Neural progenitor cell (in vitro differentiated cells): ENCODE results near the gene XPR1. TPM values are rescaled to one million over a fixed set of nuclear protein-coding genes. Genes with fewer than 3 reads are reported as not detected.

ENCODE experiments used
- DNase-seq: peaks from one replicate; pipeline ENCODE4 v3.0.0-alpha.2; 2016; ENCODE audit warnings: low spot score
- H2AFZ ChIP-seq: fragments of 200-600 bp; sonication (generic); replicated peaks from 2 replicates; pipeline ENCODE4 v1.6.1; 2016; ENCODE audit warnings: antibody characterized with exemption
- H3F3A ChIP-seq: fragments of 200-600 bp; sonication (generic); 2 replicates; pipeline ENCODE4 v1.6.1; 2016; ENCODE audit warnings: antibody characterized with exemption, low read depth
- H3K27ac ChIP-seq: fragments of 200-600 bp; sonication (generic); 2 replicates; pipeline ENCODE4 v1.5.1; 2016; ENCODE audit warnings: mild to moderate bottlenecking
- H3K27me3 ChIP-seq: fragments of 200-600 bp; sonication (generic); 2 replicates; pipeline ENCODE4 v1.6.1; 2016; ENCODE audit warnings: mild to moderate bottlenecking, moderate library complexity
- H3K36me3 ChIP-seq: fragments of 200-600 bp; sonication (generic); 2 replicates; pipeline ENCODE4 v1.5.1; 2016
- H3K4me1 ChIP-seq: fragments of 200-600 bp; sonication (generic); 2 replicates; pipeline ENCODE4 v1.6.1; 2016; ENCODE audit warnings: mixed run types
- H3K4me2 ChIP-seq: fragments of 200-600 bp; sonication (generic); 2 replicates; pipeline ENCODE4 v1.6.1; 2016
- H3K4me3 ChIP-seq: fragments of 200-600 bp; sonication (generic); 2 replicates; pipeline ENCODE4 v1.5.1; 2016
- H3K79me2 ChIP-seq: fragments of 200-600 bp; sonication (generic); 2 replicates; pipeline ENCODE4 v1.6.1; 2016; ENCODE audit warnings: low read depth
- H3K9ac ChIP-seq: fragments of 200-600 bp; sonication (generic); 2 replicates; pipeline ENCODE4 v1.6.1; 2016
- H3K9me3 ChIP-seq: fragments of 200-600 bp; sonication (generic); 2 replicates; pipeline ENCODE4 v1.5.1; 2016; ENCODE audit warnings: low read depth
- H4K20me1 ChIP-seq: fragments of 200-600 bp; sonication (generic); 2 replicates; pipeline ENCODE4 v1.6.1; 2016; ENCODE audit warnings: low read depth
- H3K27ac Mint-ChIP-seq: 3 replicates; pipeline ENCODE4 v1.8.0; 2021; ENCODE audit warnings: mixed read lengths
- H3K27me3 Mint-ChIP-seq: 2 replicates; pipeline ENCODE4 v1.8.0; 2022; ENCODE audit warnings: low read depth, mild to moderate bottlenecking, inconsistent platforms, moderate library complexity, mixed read lengths; ENCODE audit not compliant: insufficient read depth
- H3K36me3 Mint-ChIP-seq: 3 replicates; pipeline ENCODE4 v1.8.0; 2021; ENCODE audit warnings: mixed read lengths
- H3K4me1 Mint-ChIP-seq: 3 replicates; pipeline ENCODE4 v1.8.0; 2021; ENCODE audit warnings: mixed read lengths
- H3K4me3 Mint-ChIP-seq: 3 replicates; pipeline ENCODE4 v1.8.0; 2021; ENCODE audit warnings: mild to moderate bottlenecking, moderate library complexity, mixed read lengths
- H3K9me3 Mint-ChIP-seq: 3 replicates; pipeline ENCODE4 v1.8.0; 2020; ENCODE audit warnings: mixed read lengths
- EZH2 ChIP-seq: fragments of 200-600 bp; sonication (generic); IDR thresholded peaks from 2 replicates; pipeline ENCODE4 v1.6.1; 2017; ENCODE audit warnings: antibody characterized with exemption, mild to moderate bottlenecking, moderate library complexity
- EZH2phosphoT487 ChIP-seq: fragments of 200-600 bp; sonication (generic); IDR thresholded peaks from 2 replicates; pipeline ENCODE4 v1.6.1; 2017; ENCODE audit warnings: antibody characterized with exemption
- total RNA-seq: library from RNA; depleted of rRNA; stranded (reverse); fragments of >200 nt; gene quantifications from 2 replicates; pipeline ENCODE4 v1.2.3, GENCODE V29; 2015; ENCODE audit warnings: low replicate concordance
- TF ChIP-seq, protein P1 (sequence below): fragments of 200-600 bp; sonication (generic); IDR thresholded peaks from 2 replicates; pipeline ENCODE4 v1.5.1; 2017; ENCODE audit warnings: antibody characterized with exemption, mild to moderate bottlenecking

The XPR1 gene
- total RNA-seq, 1 donor from 2014 or later, result 75.0 TPM

DNA sequence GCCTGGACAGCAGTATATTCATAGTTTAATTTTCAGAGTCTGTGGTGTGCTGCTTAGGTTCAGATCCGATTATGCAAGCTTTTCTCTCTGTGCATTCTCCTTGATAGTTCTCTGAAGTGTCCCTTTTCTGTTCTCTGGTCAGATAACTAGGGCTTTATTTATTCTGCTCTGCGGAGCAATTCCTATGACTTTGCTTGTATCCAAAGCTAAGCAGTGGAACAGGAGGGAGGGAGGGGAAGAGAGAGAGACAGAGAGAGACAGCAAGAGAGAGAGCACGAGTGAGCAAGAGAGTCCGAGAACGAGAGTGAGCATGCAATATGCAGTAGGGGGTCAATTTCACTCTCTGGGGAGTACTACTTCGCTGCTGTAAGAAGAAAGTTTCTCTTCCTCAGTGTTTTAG, 113.3 kb downstream of the XPR1 start:
- Histone ChIP-seq H3K4me1 (peaks cover 2% of the 10 kb centered on the region), H3K36me3 (peaks cover 7% of the 10 kb centered on the region), H3K9ac (no peak overlapping the region), H3F3A (no peaks in the 10 kb centered on the region), H3K79me2 (peaks cover 30% of the 10 kb centered on the region), H3K27ac (no peak overlapping the region), H4K20me1 (no peaks in the 10 kb centered on the region), H2AFZ (no peak overlapping the region), H3K9me3 (peaks cover 8% of the 10 kb centered on the region), H3K27me3 (no peaks in the 10 kb centered on the region), H3K4me3 (no peak overlapping the region), H3K4me2 (no peak overlapping the region)
- TF ChIP-seq EZH2phosphoT487, result no peak
- TF ChIP-seq, protein P1, sequence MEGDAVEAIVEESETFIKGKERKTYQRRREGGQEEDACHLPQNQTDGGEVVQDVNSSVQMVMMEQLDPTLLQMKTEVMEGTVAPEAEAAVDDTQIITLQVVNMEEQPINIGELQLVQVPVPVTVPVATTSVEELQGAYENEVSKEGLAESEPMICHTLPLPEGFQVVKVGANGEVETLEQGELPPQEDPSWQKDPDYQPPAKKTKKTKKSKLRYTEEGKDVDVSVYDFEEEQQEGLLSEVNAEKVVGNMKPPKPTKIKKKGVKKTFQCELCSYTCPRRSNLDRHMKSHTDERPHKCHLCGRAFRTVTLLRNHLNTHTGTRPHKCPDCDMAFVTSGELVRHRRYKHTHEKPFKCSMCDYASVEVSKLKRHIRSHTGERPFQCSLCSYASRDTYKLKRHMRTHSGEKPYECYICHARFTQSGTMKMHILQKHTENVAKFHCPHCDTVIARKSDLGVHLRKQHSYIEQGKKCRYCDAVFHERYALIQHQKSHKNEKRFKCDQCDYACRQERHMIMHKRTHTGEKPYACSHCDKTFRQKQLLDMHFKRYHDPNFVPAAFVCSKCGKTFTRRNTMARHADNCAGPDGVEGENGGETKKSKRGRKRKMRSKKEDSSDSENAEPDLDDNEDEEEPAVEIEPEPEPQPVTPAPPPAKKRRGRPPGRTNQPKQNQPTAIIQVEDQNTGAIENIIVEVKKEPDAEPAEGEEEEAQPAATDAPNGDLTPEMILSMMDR, result no peak
- TF ChIP-seq EZH2, result no peak
- peaks cover 2% of the 10 kb centered on the region for H3K27me3 Mint-ChIP-seq
- DNase-seq, result no peak
- peaks cover 44% of the 10 kb centered on the region for H3K9me3 Mint-ChIP-seq
- no peak overlapping the region for H3K27ac Mint-ChIP-seq
- no peaks in the 10 kb centered on the region for H3K4me1 Mint-ChIP-seq
- no peak overlapping the region for H3K4me3 Mint-ChIP-seq
- peaks cover 43% of the 10 kb centered on the region for H3K36me3 Mint-ChIP-seq

DNA sequence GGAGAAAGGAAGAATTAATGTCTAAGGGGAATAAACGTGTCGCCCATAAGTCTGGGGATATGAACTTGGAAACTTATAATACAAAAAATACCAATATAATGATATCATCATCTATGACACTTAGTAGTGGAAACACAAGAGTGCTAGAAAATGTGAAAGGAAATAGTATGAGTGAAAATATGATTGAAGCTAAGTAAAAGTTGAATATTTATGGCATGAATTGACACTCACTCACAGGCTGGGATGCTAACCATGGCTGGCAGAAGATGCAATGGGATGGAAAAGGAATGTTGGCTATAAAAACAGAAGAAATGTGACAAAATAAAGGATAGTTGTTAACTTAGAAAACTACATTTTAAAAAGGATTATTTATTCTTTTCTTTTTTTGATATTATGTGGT, 120.1 kb downstream of the XPR1 start:
- H3F3A ChIP-seq, result no peaks in the 10 kb centered on the region
- no peaks in the 10 kb centered on the region for H3K79me2 ChIP-seq
- no peak overlapping the region for H3K4me2 ChIP-seq
- no peak overlapping the region for H3K27ac ChIP-seq
- DNase-seq, result no peak
- no peaks in the 10 kb centered on the region for H3K4me1 Mint-ChIP-seq
- peaks cover 18% of the 10 kb centered on the region for H3K9me3 Mint-ChIP-seq
- TF ChIP-seq, protein P1, result no peak
- TF ChIP-seq EZH2 (no peak), EZH2phosphoT487 (no peak)
- H3K27ac Mint-ChIP-seq, result no peak overlapping the region
- H2AFZ ChIP-seq, result no peak overlapping the region
- H3K36me3 Mint-ChIP-seq, result peaks cover 18% of the 10 kb centered on the region
- no peaks in the 10 kb centered on the region for H3K9me3 ChIP-seq
- no peaks in the 10 kb centered on the region for H3K27me3 ChIP-seq
- no peak overlapping the region for H3K4me3 Mint-ChIP-seq
- no peaks in the 10 kb centered on the region for H4K20me1 ChIP-seq
- peaks cover 2% of the 10 kb centered on the region for H3K4me1 ChIP-seq
- H3K27me3 Mint-ChIP-seq, result no peaks in the 10 kb centered on the region
- H3K9ac ChIP-seq, result no peak overlapping the region
- no peak overlapping the region for H3K4me3 ChIP-seq
- H3K36me3 ChIP-seq, result no peaks in the 10 kb centered on the region

- no peaks in the 10 kb centered on the region for H3K79me2 ChIP-seq
- no peaks in the 10 kb centered on the region for H3F3A ChIP-seq
- H3K9me3 Mint-ChIP-seq, result peaks cover 27% of the 10 kb centered on the region
- peaks cover 24% of the 10 kb centered on the region for H3K36me3 Mint-ChIP-seq
- no peaks in the 10 kb centered on the region for H3K9me3 ChIP-seq
- no peak overlapping the region for H3K9ac ChIP-seq
- no peak overlapping the region for H3K4me3 Mint-ChIP-seq
- no peaks in the 10 kb centered on the region for H3K4me1 ChIP-seq
- no peak overlapping the region for H3K4me3 ChIP-seq
- no peaks in the 10 kb centered on the region for H3K27me3 ChIP-seq
- H3K4me2 ChIP-seq, result no peak overlapping the region
- H3K27ac ChIP-seq, result no peak overlapping the region
- H3K27me3 Mint-ChIP-seq, result no peaks in the 10 kb centered on the region
- no peaks in the 10 kb centered on the region for H3K36me3 ChIP-seq
- TF ChIP-seq, protein P1, result no peak
- TF ChIP-seq EZH2phosphoT487 (no peak), EZH2 (no peak)
- no peak for DNase-seq
- H3K4me1 Mint-ChIP-seq, result no peaks in the 10 kb centered on the region
- H4K20me1 ChIP-seq, result no peaks in the 10 kb centered on the region
- no peak overlapping the region for H2AFZ ChIP-seq
- H3K27ac Mint-ChIP-seq, result no peak overlapping the region
Observed at GRCh38 chr1:180754453-180754852, 122.6 kb downstream of the XPR1 start.
